Right hindlimb (tissue), 1 donor: ENCODE measurements around the gene FRYL.

Source experiments
- DNase-seq: peaks from one replicate; pipeline ENCODE4 v3.0.0-alpha.2; 2018

FRYL gene

DNA sequence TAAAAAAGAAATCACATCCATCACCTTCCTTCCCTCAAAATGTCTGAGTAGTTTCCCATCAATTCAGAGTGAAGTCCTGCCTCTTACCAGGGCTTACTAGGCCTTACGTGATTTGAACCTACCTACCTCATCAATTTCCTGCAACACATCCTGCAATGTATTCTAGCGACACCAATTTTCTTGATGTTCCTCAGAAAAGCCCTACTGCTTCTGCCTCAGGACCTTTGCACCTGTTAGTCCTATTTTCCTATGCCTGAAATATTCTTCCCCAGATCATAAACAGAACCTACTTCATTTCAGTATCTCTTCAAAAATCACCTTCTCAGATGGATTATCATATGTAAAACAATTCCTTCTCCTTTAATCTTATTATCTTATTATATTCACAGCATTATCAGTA is 237.2 kb downstream of the FRYL start:
- no peak for DNase-seq

DNA sequence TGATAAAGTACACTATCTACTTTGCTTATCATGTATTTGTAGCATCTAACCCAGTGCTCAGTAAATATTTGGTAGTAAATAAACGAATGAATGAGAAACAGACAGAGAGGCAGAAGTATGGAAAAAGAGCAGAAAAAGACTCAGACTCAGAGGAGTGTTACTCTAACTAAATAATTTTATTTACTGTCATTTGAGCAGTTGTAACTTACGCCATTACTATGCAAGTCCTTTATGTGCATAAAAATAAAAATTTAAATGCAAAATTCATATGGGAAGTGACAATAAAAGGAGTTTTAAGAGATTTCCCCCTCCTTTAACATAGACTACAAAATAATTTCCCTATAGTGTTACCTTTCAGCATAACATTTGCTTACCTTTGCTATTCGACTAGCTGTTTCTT is 240.5 kb downstream of the FRYL start:
- DNase-seq, result no peak

DNA sequence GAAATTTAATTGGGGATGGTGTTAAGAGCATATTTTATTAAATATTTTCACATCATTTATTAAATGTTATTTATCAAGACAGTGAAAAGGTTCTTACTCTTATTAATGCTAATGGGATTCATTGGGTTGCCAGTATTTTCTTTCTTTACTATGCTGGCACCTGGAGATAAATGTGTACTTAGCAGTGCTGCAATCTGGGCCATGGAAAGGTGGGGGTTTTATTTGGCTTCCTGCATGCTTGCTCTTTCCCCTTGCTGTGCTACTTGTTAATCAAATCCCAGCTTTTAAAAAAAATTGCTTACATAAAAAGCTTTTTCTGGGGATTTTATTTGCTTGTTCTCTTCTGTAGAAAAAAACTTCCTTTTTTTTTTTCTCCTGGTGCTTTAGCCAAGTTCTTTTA is 241.7 kb downstream of the FRYL start:
- no peak for DNase-seq

DNA sequence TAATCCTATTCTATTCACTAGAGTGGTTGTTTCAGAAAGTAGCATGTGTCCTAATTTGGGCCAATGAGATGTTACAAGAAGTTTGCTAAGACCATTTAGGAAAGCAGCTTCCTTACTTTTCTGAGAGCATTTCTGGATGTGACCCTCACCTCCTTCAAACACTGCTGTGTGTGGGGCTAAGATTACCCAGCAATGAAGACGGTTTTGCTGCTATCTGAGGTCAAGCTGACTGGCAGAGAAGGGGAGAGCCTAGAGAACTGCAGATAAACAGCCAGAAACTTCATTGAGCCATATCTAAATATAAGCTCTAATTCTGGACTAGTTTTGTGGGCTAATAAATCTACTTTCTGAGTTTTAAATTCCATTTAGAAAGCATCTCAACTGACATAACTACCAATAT is 253.7 kb downstream of the FRYL start:
- no peak for DNase-seq

DNA sequence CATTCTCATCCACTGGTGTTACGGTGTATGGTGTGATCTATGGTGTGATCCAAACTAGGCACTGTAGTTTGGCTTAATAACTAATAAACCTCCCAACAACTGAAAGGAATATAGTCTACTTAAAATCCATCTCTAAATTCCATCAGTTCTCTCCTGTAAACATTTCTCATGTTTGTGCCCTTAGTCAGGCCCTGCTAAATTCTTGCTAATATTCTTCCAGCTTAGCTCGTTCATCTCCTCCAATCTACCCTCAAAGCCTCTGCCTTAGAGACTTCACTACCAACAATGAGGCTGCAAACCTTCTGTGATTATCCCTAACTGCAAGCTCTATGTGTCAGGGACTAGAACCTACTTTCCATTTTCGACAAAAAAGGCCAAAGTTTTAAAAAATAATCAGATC is 261.9 kb downstream of the FRYL start:
- DNase-seq, result no peak

DNA sequence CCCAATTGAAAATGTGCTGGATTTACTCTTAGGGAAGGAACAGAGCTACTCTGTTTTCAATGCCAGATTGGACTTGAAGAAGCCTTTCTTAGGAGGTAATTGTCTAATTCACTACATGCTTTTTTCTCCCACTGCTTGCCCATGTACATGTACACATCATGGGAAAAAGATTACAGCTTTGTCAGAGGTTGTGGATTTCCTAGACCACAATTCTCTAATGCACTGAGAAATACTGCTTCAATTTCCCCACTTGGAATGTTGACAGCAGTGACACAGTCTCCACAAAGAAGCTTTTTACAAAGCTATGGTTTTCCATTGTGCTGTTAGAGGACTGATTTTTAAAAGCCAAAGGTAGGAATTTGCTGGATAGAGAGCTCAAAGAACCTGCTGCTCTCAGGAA is 270.5 kb downstream of the FRYL start:
- DNase-seq, result no peak

DNA sequence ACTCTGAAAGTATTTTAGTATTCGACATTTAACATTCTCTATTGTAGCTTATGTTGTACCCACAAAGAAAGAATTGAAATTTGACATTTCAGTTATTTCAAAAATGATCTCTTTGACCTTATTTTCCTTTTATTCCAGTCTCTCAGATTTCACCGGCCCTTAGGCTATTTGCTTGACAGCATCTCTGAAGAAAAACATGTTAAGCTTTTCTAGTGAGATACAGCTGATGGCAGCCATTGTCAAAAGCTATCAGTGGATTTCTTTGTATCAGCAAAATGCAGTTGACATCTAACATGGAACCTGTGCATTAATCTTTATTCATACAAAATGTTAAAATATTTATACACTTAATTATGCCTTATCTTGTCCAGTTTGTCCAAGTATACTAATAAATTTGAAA is 273.4 kb downstream of the FRYL start:
- no peak for DNase-seq

DNA sequence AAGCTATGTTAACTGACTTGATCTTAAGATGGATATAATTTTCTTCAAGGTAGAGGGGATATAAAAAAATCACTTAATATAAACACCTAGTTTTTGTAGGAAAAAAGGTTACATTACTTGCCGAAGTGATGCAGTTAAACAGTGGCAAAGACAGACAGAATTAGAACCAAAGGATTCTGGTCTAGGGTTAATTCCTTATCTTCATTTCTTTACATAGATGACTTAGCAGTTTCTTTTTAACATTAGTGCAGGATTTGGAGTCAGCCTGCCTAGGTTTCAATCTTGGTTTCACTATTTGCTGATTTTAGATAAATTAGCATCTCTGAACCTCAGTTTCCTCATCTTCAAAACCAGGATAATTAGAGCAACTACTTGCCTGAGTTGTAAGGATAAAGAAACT is 275.7 kb downstream of the FRYL start:
- DNase-seq, result no peak

DNA sequence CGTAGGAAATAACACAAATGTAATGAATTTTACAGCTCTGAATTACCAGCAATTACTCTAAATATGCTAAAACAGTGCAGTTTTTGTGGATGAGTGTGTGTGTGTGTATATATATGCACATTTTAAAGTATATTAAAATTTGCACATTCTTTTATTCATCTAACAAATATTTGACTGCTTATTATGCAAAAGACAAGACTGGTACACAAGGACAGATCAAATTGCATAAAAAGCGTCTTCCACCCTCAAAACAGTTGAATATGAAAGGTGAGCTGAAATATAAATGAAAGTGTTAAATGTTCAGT is 276.1 kb downstream of the FRYL start:
- no peak for DNase-seq

DNA sequence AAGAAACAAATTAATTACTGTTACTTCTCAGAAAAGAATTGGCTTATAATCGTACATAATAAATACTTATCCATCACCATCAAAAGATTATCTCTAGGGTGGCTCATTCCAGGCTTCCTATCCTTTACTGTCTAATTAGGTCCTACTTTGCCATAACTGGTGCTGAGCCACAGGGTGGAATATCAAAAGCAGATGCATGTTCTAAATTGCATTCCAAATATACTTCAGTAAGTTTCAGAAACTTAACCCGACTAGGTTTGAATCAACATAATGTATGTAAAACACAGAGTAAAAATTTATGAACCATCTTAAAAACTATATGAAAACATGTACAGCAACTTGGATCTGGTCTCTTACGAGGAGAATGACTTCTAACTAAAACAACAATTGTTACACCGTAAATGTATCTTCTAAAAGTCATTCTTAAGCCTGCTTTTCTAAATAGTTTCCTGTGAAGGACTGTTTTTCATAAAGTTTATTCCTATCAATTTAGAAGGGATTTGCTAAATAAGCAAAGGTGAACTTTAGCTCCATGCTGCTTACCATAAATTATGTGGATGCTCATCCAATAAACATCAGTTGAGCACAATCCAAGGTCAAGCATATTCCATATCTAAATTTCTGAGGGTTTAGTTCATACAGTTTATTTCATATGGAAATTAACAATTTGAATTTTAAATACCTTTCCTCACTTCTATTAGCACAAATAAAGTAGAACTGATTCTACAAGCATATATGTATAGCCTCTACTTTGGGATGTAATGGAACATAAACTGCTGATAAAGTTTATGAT is 276.6 kb downstream of the FRYL start:
- DNase-seq, result no peak

DNA sequence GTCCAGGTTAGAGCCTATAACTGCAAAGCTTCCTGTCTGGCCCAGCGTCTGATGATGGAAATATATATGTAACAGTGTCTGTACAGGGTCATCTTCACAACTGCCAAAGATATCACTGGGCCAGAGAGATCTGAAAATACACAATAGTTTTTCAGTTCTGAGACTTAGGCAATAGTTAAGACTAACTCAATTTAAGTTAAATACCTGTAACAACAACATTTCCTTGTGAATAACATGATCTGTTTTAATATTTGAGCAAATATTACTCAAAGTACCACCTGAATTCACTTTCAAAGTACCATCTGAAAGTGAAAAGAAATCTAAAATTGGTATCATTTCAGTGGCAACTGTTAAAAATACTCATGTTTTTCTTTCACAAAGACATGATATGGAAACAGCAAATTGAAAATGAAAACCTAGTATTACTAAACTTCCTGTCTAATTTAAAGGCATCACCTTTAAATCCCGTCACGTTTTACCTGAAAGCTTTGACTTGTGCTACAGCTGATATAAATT is 280.5 kb downstream of the FRYL start:
- no peak for DNase-seq

DNA sequence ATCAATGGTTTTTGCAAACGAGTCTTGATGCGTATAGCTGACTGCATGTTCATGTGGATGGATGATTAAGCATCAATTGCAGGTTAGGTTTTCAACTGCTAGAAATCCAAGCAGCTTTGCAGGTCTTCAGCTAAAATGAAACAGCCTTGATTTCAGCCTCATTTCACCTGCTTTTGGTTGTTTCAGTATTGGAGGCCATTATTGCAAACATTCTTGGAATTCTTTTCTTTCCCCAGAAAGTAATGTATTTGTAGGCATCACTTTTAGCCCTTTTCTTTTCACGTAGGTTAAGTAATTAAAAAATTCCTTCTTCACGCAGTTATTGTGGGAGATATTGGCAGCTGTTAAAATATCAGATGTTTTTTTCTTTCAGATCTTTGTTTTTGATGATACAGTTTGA is 281.2 kb downstream of the FRYL start:
- no peak for DNase-seq

DNA sequence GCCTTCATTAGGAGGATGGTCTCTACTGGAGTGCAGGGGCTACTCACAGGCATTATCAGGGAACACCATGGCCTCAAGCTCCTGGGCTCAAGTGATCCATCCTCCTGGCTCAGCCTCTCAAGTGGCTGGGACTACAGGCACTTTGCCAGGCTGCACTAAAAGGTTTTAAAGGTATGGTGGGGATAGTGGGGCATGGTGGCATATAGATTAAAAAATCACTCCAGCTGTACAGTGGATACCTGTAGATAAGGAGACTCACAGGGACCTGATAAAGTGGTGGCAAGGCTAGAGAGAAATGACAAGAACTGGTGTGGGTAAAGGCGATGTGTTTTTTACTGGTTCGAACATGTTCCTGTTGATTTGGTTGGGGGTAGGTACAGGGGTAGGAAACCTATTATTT is 284.1 kb downstream of the FRYL start:
- DNase-seq, result no peak

DNA sequence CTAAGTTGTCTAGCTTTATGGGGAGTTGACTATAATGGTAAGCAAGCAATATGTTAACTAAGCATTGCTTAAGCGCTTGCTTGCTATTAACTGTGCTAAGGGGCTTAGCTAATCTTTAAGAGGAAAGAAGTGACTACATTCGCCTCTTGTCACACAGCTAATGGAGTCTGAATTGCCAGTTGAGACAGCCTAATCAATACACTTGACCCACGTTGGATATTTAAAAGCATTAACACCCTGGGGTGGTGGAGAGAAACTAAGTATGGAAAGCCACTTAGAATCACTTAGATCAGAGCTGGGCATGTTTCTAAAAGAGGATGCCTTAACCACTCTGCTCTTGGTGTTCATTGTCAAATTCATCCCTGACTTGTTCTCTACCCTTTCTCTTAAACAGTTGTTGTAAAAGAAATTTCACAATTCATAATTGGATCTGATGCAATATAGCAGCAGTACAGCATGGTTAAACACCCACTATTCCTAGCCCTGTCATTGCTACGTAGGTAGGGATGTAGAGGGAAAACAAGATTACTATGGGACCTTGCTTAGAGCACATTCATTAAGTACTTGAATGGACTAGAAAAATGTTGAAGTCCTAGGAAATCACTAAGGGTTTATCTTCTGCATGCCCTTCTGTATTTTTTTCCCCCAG is 286.5 kb downstream of the FRYL start:
- no peak for DNase-seq

DNA sequence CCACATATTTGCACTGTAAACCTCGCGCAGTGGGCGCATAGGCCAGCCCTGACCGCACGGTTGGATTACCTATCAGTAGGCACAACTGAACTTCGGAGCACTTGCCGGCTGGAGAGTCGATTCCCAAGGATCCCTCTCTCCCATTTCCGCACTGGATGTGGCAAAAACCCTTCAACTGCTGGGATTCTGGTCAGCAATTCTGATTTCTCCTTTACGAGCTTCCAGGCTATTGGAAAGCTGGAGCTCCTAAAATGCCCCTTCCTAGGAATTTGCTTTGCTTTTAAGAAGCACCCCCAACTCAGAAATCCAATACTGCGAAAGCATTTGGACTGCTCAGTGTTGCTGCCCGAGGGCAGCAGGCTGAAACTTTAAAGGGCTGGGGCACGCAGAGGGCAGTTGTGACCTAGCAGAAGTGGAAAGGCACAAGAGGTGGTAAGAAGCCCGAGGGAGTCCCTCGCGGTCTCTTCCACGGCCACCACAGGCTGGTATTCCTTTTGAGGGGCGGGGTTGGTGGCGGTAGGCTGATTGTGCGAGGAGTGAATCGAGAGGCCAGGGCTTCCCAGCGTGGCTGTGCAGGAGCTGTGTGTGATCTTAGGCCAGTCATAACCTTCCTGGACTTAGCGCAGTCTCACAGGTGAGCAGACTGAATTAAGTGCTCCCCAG is 288.4 kb downstream of the FRYL start:
- no peak for DNase-seq

DNA sequence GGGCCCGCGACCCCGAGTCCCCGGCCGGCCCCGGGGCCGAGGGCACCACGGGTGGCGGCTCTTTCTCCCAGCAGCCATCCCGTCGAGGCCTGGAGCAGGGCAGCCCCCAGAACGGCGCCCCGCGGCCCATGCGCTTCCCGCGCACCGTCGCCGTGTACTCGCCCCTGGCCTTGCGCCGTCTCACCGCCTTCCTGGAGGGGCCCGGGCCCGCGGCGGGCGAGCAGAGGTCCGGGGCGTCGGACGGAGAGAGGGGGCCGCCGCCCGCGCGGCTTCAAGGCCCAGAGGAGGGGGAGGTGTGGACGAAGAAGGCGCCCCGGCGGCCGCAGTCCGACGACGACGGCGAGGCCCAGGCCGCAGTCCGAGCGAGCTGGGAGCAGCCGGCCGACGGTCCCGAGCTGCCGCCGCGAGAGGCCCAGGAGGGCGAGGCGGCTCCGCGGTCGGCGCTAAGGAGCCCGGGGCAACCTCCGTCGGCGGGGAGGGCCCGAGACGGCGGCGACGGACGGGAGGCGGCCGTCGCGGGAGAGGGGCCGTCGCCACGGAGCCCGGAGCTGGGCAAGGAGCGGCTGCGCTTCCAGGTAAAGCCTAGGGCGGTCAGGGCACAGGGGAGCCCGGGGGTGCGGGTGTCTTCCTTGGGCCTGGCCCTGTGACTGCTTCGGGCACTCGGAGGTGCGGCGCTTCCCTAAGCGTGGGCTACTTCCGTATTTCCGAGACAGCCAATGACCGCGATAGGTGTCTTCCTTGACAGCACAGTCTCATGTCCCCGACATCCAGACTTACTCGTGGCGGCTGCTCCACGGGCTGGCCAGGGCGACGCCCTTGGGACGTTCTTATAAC is 289.2 kb downstream of the FRYL start:
- peak; percentile 20 for DNase-seq

DNA sequence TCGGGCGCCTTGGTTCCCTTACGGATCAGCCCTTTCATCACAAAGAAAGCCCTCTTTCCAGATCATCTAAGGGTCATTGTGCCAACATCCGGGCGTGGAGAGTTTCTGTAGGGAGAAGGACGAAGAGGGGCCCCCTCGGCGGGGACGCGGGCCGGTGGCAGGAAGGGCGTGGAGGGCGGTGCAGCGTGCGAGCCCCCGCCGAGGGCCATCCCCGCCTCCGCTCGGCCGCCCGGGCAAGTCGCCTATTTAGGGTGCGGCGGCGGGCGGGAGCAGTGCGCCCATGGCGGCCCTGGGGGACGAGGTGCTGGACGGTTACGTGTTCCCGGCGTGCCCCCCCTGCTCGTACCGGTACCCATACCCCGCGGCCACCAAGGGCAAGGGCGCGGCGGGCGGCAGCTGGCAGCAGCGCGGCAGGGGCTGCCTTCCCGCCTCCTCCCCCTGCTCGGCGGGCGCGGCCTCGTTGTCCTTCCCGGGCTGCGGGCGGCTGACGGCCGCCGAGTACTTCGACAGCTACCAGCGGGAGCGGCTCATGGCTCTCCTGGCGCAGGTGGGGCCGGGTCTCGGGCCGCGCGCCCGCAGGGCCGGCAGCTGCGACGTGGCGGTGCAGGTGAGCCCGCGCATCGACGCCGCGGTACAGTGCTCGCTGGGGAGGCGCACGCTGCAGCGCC is 289.9 kb downstream of the FRYL start, which contains the start of gene ZAR1:
Gene ZAR1, plus strand, starts transcription at position 241 of the 668 bp plus-strand sequence. Its CDS starts 40 bp downstream, at position 281.
- peak; percentile 21 for DNase-seq

DNA sequence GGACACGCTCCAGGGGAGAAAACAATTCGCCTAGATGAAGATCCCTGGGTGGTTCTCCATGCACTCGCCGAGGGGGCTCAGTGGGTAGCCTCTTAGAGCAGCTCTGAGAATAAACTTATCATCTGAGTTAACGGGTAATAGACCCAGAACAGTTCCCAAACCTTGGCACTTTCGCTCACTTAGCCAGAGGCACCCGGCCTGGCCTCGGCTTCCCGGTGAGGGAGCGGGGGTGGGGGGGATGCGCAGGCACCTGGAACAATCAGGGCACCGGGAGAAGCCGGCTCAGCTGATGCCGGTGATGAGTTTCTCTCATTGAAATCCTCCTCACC is 290.4 kb downstream of the FRYL start:
- no peak for DNase-seq

DNA sequence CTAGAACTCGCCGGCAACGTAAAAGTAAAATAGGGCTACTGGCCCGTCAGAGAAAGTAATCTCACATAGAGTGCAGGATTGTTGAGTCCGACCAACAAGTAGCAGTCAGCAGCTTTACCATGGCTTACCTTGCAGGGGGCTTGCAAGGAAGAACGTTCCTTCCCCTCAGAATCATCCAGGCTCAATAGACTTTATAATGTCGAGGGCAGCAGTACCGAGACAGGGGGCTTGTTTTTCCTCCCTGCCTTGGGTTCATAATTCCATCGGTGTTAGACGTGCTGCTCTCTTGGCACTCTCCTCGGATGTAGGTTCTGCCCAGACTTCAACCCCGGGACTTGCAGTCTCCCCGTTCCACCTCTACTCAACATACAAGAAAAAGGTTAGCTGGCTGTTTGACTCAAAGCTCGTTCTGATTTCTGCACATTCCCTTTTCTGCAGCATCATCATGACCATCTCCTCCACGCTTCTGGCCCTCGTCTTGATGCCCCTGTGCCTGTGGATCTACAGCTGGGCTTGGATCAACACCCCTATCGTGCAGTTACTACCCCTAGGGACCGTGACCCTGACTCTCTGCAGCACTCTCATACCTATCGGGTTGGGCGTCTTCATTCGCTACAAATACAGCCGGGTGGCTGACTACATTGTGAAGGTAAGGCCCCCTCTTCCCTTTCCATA is 295.4 kb downstream of the FRYL start:
- no peak for DNase-seq

DNA sequence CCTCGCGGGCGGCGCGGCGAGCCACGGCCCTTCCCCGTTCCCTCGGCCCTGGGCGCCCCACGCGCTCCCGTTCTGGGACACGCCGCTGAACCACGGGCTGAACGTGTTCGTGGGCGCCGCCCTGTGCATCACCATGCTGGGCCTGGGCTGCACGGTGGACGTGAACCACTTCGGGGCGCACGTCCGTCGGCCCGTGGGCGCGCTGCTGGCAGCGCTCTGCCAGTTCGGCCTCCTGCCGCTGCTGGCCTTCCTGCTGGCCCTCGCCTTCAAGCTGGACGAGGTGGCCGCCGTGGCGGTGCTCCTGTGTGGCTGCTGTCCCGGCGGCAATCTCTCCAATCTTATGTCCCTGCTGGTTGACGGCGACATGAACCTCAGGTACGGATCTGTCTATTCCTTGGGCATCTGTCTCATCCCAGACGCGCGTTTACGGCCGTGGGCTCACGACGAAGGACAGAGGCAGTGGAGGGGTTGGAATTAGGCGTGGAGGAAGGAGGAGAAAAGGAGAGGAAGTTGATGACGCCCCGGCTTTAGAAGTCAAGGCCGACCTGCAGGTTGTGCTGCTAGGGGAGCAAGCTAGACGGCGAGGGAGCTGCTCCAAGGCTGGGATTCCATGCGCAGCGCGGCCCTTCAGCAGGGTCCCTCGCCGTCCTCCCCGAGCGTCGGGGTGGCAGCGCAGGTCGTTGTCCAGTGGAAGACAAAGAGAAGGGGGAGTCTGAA is 296.1 kb downstream of the FRYL start:
- DNase-seq, result no peak

DNA sequence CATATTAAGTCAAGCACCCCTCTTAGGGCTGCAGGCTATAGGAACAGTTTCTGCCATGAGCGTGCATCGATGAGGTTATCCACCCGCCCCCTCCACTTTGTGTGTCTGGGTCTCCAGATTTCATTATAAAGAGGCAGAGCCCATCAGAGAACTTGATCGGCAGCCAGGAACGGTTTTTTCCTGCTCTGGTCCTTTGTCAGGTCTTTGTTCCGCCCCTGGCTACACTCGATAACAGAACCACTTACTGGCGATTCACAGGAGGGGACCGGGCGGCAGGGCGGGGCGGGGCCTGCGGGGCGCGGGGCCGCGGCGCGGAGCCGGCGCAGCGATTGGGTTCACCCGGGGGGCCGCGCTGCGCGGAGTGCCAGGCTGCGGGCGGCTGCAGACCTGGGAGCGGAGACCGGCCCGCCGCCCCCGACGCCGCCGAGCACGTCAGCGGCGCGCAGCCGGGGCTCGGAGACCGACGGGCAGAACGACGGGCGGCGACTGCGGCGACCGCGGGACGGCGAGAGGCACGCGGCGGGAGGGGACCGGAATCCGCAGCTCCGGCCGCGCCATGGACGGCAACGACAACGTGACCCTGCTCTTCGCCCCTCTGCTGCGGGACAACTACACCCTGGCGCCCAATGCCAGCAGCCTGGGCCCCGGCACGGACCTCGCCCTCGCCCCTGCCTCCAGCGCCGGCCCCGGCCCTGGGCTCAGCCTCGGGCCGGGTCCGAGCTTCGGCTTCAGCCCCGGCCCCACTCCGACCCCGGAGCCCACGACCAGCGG is 296.9 kb downstream of the FRYL start, which contains the start of gene SLC10A4:
Gene SLC10A4, plus strand, starts transcription at position 338 of the 771 bp plus-strand sequence. Its CDS starts 219 bp downstream, at position 557.
- DNase-seq, result peak; percentile 25
